Fibroblast of lung (primary cell): ENCODE results near the gene NCOR1.

ENCODE experiments used
- EZH2 ChIP-seq: IDR thresholded peaks from 2 replicates; pipeline ENCODE4 v1.5.1; 2012; ENCODE audit warnings: low read length, control low read depth, mild to moderate bottlenecking; ENCODE audit errors: missing control alignments
- TF ChIP-seq, protein P1 (sequence below), 2 donors: IDR thresholded peaks in 1 of 2; conservative IDR thresholded peaks in 1 of 2; 1 replicate in 1 of 2; 2 replicates in 1 of 2; pipeline ENCODE4 v1.5.1; 2011 to 2012; ENCODE audit warnings: low read length in 2 of 2, control low read depth in 1 of 2, inconsistent platforms in 1 of 2, low read depth in 1 of 2, mild to moderate bottlenecking in 1 of 2

DNA sequence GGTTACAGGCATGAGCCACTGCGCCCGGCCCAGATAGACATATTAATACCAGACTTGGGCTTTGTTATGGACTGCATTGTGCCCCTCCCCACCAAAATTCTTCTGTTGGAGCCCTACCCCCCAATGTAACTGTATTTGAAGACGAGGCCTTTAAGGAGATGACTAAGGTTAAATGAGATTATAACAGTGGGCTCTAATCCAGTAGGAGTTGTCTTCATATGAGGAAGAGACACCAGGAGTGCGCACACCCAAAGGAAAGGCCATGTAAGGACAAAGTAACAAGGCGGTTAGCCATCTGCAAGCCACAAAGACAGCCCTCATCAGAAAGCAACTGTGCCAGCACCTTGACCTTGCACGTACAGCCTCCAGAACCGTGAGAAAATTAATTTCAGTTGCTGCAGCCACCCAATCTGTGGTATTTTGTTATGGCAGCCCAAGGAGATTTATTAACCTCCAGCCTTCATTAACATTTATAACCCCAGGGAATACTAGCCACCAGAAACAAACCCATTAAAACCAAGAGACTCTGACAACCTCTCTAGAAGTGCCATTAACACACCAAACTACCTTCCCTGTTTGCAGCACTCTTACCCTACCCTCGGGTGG is 108.1 kb downstream of the NCOR1 start:
- TF ChIP-seq, protein P1, sequence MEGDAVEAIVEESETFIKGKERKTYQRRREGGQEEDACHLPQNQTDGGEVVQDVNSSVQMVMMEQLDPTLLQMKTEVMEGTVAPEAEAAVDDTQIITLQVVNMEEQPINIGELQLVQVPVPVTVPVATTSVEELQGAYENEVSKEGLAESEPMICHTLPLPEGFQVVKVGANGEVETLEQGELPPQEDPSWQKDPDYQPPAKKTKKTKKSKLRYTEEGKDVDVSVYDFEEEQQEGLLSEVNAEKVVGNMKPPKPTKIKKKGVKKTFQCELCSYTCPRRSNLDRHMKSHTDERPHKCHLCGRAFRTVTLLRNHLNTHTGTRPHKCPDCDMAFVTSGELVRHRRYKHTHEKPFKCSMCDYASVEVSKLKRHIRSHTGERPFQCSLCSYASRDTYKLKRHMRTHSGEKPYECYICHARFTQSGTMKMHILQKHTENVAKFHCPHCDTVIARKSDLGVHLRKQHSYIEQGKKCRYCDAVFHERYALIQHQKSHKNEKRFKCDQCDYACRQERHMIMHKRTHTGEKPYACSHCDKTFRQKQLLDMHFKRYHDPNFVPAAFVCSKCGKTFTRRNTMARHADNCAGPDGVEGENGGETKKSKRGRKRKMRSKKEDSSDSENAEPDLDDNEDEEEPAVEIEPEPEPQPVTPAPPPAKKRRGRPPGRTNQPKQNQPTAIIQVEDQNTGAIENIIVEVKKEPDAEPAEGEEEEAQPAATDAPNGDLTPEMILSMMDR (conservative IDR thresholded peaks at IDR 0.05 in 1 of 2, IDR thresholded peaks at IDR 0.05 in 1 of 2; ENCODE audit: low read depth in 1 of 2, low read length in 2 of 2) = no peak
- no peak for TF ChIP-seq EZH2
